Spinal cord (tissue), 10 donors: Measurements from ENCODE around the gene ANKRD60. TPM values are rescaled to one million over a fixed set of nuclear protein-coding genes. Genes with fewer than 3 reads are reported as not detected.
A peak's percentile ranks its signal among the peaks of the same experiment; 100 is the strongest.

ENCODE experiments used
- DNase-seq, 6 donors: peaks; one replicate each; pipeline versions ENCODE4 v3.0.0 to v3.0.0-alpha.2; 2013 to 2015; ENCODE audit warnings: low spot score in 6 of 6, low read depth in 4 of 6
- H3K27ac ChIP-seq: one replicate; pipeline ENCODE4 v1.5.1; 2013; ENCODE audit warnings: low read depth, low read length, control low read depth
- H3K27me3 ChIP-seq: one replicate; pipeline ENCODE4 v1.6.1; 2013; ENCODE audit warnings: low read length; ENCODE audit not compliant: control insufficient read depth, insufficient read depth
- H3K36me3 ChIP-seq: one replicate; pipeline ENCODE4 v1.6.1; 2013; ENCODE audit warnings: low read length; ENCODE audit not compliant: control insufficient read depth, insufficient read depth
- H3K4me1 ChIP-seq: one replicate; pipeline ENCODE4 v1.6.1; 2013; ENCODE audit warnings: low read length; ENCODE audit not compliant: control insufficient read depth, insufficient read depth
- H3K4me3 ChIP-seq: one replicate; pipeline ENCODE4 v1.5.1; 2013; ENCODE audit warnings: low read depth, low read length, control low read depth
- H3K9me3 ChIP-seq: one replicate; pipeline ENCODE4 v1.6.1; 2013; ENCODE audit warnings: low read length; ENCODE audit not compliant: control insufficient read depth, insufficient read depth
- WGBS: methylation state at CpG from one replicate; pipeline ENCODE4 v1.1.5; 2013; ENCODE audit warnings: missing lambda C conversion rate; ENCODE audit not compliant: insufficient coverage; 5-methylcytosine and 5-hydroxymethylcytosine counted together
- polyA plus RNA-seq, 2 donors: library from polyadenylated mRNA; unstranded; fragments of 120-200 nt; gene quantifications; one replicate each; pipeline ENCODE4 v1.2.1, GENCODE V29; 2013; ENCODE audit not compliant: insufficient read length in 2 of 2
- total RNA-seq, 2 donors: library from RNA; depleted of rRNA in 1 of 2; stranded (reverse); fragments of 120-200 nt in 1 of 2; fragments of >200 nt in 1 of 2; gene quantifications; one replicate each; pipeline versions ENCODE4 v1.2.3 to v1.2.4, GENCODE V29; 2013 to 2014
- donor health status: healthy.

The ANKRD60 gene
- total and polyA plus RNA-seq, 4 donors, result not detected

- Histone ChIP-seq H3K36me3 (peaks cover 23% of the 10 kb centered on the region), H3K4me3 (no peak overlapping the region), H3K27ac (no peak overlapping the region), H3K27me3 (no peaks in the 10 kb centered on the region), H3K9me3 (no peaks in the 10 kb centered on the region), H3K4me1 (no peaks in the 10 kb centered on the region)
- DNase-seq, result no peak
- WGBS, result 83% methylated on average over 3 of the region's 6 CpGs
Measured at GRCh38 chr20:58264271-58264670, 35.8 kb upstream of the ANKRD60 start.

- H3K36me3 ChIP-seq, result peaks cover 14% of the 10 kb centered on the region
- no peaks in the 10 kb centered on the region for H3K4me1 ChIP-seq
- H3K27me3 ChIP-seq, result no peaks in the 10 kb centered on the region
- H3K4me3 ChIP-seq, result no peak overlapping the region
- no peak overlapping the region for H3K27ac ChIP-seq
- no peaks in the 10 kb centered on the region for H3K9me3 ChIP-seq
- no peak for DNase-seq
- no CpG with 5 or more reads among the region's 3 CpGs for whole genome bisulfite sequencing
Measured at GRCh38 chr20:58261660-58262059, 33.2 kb upstream of the ANKRD60 start.

- no peaks in the 10 kb centered on the region for H3K4me1 ChIP-seq
- no peaks in the 10 kb centered on the region for H3K9me3 ChIP-seq
- no peak overlapping the region for H3K4me3 ChIP-seq
- DNase-seq, result peak in 1 of 6 donors; percentile 30
- H3K27ac ChIP-seq, result no peak overlapping the region
- WGBS, result 100% methylated on average over 1 of the region's 5 CpGs
- peaks cover 6% of the 10 kb centered on the region for H3K36me3 ChIP-seq
- no peaks in the 10 kb centered on the region for H3K27me3 ChIP-seq
Measured at GRCh38 chr20:58260006-58260405, 31.6 kb upstream of the ANKRD60 start.

- H3K27ac ChIP-seq, result no peak overlapping the region
- peaks cover 5% of the 10 kb centered on the region for H3K9me3 ChIP-seq
- no peaks in the 10 kb centered on the region for H3K36me3 ChIP-seq
- H3K27me3 ChIP-seq, result no peaks in the 10 kb centered on the region
- H3K4me1 ChIP-seq, result no peaks in the 10 kb centered on the region
- no peak for DNase-seq
- WGBS, result 100% methylated on average over 1 of the region's 4 CpGs
- H3K4me3 ChIP-seq, result no peak overlapping the region
Measured at GRCh38 chr20:58256842-58257241, 28.4 kb upstream of the ANKRD60 start.

GRCh38 chr20:58256307-58256706 is 27.9 kb upstream of the ANKRD60 start:
- Histone ChIP-seq H3K36me3 (no peaks in the 10 kb centered on the region), H3K4me1 (no peaks in the 10 kb centered on the region), H3K27me3 (no peaks in the 10 kb centered on the region), H3K9me3 (peaks cover 5% of the 10 kb centered on the region), H3K4me3 (no peak overlapping the region), H3K27ac (no peak overlapping the region)
- WGBS, result no CpG with 5 or more reads among the region's 2 CpGs
- no peak for DNase-seq

- Histone ChIP-seq H3K4me1 (no peaks in the 10 kb centered on the region), H3K27ac (no peak overlapping the region), H3K36me3 (peaks cover 4% of the 10 kb centered on the region), H3K27me3 (no peaks in the 10 kb centered on the region), H3K4me3 (no peak overlapping the region), H3K9me3 (peaks cover 5% of the 10 kb centered on the region)
- no peak for DNase-seq
Measured at GRCh38 chr20:58254890-58255289, 26.4 kb upstream of the ANKRD60 start.

- Histone ChIP-seq H3K4me3 (no peak overlapping the region), H3K27me3 (no peaks in the 10 kb centered on the region), H3K9me3 (peaks cover 5% of the 10 kb centered on the region), H3K36me3 (peaks cover 7% of the 10 kb centered on the region), H3K4me1 (no peaks in the 10 kb centered on the region), H3K27ac (no peak overlapping the region)
- no peak for DNase-seq
- whole genome bisulfite sequencing, result 100% methylated on average over 1 of the region's 2 CpGs
Measured at GRCh38 chr20:58251979-58252591, 23.6 kb upstream of the ANKRD60 start.

- H3K4me3 ChIP-seq, result no peak overlapping the region
- peaks cover 5% of the 10 kb centered on the region for H3K9me3 ChIP-seq
- H3K27ac ChIP-seq, result no peak overlapping the region
- H3K36me3 ChIP-seq, result peaks cover 7% of the 10 kb centered on the region
- H3K27me3 ChIP-seq, result no peaks in the 10 kb centered on the region
- WGBS, result 93% methylated on average over 2 of the region's 8 CpGs
- no peaks in the 10 kb centered on the region for H3K4me1 ChIP-seq
- no peak for DNase-seq
Measured at GRCh38 chr20:58251348-58251978, 23.0 kb upstream of the ANKRD60 start.

GRCh38 chr20:58246346-58246745 is 17.9 kb upstream of the ANKRD60 start:
- WGBS, result 97% methylated on average over 3 of the region's 9 CpGs
- H3K4me1 ChIP-seq, result no peaks in the 10 kb centered on the region
- peak in 2 of 6 donors; percentile 23 to 69 for DNase-seq
- H3K27ac ChIP-seq, result no peak overlapping the region
- no peak overlapping the region for H3K4me3 ChIP-seq
- H3K27me3 ChIP-seq, result no peaks in the 10 kb centered on the region
- H3K9me3 ChIP-seq, result no peaks in the 10 kb centered on the region
- H3K36me3 ChIP-seq, result peaks cover 15% of the 10 kb centered on the region

GRCh38 chr20:58245931-58246330 is 17.5 kb upstream of the ANKRD60 start:
- DNase-seq, result no peak

More at GRCh38 chr20:58245931-58246330, 17.5 kb upstream of the ANKRD60 start:
- H3K4me1 ChIP-seq, result no peaks in the 10 kb centered on the region
- no peaks in the 10 kb centered on the region for H3K27me3 ChIP-seq
- WGBS, result 98% methylated on average over 5 of the region's 8 CpGs
- H3K36me3 ChIP-seq, result peaks cover 13% of the 10 kb centered on the region
- H3K4me3 ChIP-seq, result no peak overlapping the region
- H3K27ac ChIP-seq, result no peak overlapping the region
- H3K9me3 ChIP-seq, result no peaks in the 10 kb centered on the region
